WTC11 (cell line): Measurements from ENCODE around the gene ZBTB24.

Source experiments
- NFYB ChIP-seq: sonication (generic); formaldehyde crosslinking; conservative IDR thresholded peaks from 2 replicates; pipeline ENCODE4 v1.8.0; 2022; ENCODE audit warnings: low read depth, missing genetic modification reagents
- NR3C1 ChIP-seq: sonication (generic); formaldehyde crosslinking; conservative IDR thresholded peaks from 2 replicates; pipeline ENCODE4 v1.8.1; 2023; ENCODE audit warnings: low read depth, mild to moderate bottlenecking, missing genetic modification reagents
- TF ChIP-seq, protein P1 (sequence below): sonication (generic); formaldehyde crosslinking; IDR thresholded peaks from 2 replicates; pipeline ENCODE4 v1.8.1; 2023; ENCODE audit warnings: mild to moderate bottlenecking, moderate library complexity, missing genetic modification reagents
- TF ChIP-seq, protein P2 (sequence below): fragments of 200-600 bp; IDR thresholded peaks from 2 replicates; pipeline ENCODE4 v1.8.0; 2022; ENCODE audit warnings: antibody characterized with exemption
- TF ChIP-seq, protein P3 (sequence below): sonication (generic); formaldehyde crosslinking; IDR thresholded peaks from 2 replicates; pipeline ENCODE4 v1.8.1; 2022; ENCODE audit warnings: low read depth, missing genetic modification reagents, borderline replicate concordance

DNA sequence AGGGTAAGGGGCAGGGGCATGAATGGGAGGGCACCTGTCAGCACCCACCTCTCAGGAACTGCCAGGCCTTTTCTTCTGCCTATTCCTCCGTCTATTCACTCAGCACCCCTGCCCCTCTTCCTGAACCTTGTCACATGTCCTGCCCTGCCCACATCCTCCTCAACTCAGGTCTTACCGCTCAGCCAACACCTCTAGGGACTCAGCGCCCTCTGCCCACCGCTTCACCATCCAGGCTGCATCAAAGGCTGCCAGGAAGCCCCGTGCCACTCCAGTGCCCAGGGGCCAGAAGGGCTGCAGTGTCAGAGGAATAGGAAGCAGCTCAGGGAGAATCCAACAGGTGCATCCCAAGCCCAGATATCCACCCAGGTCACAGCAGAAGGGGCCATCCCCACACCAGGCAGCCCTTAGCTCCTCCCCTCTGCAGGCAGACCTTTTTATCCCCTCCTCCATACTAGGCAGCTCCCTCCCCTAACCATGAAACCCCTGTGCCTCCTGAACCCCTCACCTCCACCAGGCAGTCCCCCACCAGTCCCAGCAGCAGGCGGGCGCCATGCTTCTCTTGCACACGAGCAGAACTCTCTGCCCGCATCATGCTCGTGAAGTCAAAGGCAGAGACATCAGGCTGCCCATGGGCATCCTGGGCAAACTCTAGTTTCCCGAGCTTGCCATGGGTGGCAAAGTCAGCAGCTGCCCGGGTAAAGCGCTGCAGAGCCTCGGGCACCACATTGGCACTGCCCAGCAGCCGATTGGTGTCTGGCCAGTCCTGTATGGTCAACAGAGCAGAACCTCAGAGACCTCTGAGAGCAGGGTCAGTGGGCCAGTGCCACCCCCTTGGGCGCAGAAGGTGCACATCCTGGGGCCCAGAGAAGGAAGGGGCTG, 33.0 kb downstream of the ZBTB24 start:
- TF ChIP-seq, protein P1, sequence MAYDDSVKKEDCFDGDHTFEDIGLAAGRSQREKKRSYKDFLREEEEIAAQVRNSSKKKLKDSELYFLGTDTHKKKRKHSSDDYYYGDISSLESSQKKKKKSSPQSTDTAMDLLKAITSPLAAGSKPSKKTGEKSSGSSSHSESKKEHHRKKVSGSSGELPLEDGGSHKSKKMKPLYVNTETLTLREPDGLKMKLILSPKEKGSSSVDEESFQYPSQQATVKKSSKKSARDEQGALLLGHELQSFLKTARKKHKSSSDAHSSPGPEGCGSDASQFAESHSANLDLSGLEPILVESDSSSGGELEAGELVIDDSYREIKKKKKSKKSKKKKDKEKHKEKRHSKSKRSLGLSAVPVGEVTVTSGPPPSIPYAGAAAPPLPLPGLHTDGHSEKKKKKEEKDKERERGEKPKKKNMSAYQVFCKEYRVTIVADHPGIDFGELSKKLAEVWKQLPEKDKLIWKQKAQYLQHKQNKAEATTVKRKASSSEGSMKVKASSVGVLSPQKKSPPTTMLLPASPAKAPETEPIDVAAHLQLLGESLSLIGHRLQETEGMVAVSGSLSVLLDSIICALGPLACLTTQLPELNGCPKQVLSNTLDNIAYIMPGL (CRISPR knock-in tag), result no peak
- TF ChIP-seq, protein P2, sequence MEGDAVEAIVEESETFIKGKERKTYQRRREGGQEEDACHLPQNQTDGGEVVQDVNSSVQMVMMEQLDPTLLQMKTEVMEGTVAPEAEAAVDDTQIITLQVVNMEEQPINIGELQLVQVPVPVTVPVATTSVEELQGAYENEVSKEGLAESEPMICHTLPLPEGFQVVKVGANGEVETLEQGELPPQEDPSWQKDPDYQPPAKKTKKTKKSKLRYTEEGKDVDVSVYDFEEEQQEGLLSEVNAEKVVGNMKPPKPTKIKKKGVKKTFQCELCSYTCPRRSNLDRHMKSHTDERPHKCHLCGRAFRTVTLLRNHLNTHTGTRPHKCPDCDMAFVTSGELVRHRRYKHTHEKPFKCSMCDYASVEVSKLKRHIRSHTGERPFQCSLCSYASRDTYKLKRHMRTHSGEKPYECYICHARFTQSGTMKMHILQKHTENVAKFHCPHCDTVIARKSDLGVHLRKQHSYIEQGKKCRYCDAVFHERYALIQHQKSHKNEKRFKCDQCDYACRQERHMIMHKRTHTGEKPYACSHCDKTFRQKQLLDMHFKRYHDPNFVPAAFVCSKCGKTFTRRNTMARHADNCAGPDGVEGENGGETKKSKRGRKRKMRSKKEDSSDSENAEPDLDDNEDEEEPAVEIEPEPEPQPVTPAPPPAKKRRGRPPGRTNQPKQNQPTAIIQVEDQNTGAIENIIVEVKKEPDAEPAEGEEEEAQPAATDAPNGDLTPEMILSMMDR, result no peak
- TF ChIP-seq, protein P3, sequence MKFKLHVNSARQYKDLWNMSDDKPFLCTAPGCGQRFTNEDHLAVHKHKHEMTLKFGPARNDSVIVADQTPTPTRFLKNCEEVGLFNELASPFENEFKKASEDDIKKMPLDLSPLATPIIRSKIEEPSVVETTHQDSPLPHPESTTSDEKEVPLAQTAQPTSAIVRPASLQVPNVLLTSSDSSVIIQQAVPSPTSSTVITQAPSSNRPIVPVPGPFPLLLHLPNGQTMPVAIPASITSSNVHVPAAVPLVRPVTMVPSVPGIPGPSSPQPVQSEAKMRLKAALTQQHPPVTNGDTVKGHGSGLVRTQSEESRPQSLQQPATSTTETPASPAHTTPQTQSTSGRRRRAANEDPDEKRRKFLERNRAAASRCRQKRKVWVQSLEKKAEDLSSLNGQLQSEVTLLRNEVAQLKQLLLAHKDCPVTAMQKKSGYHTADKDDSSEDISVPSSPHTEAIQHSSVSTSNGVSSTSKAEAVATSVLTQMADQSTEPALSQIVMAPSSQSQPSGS (CRISPR knock-in tag), result no peak
- TF ChIP-seq NFYB (no peak), NR3C1 (no peak)
